H1 (cell line): ENCODE results near the gene LBR. TPM values are rescaled to one million over a fixed set of nuclear protein-coding genes. Genes with fewer than 3 reads are reported as not detected.
A peak's percentile ranks its signal among the peaks of the same experiment; 100 is the strongest.

Source experiments
- CTCF ChIA-PET: fragments of 300-600 bp; sonication (Branson Sonifier 250); formaldehyde crosslinking; loops from one replicate; lab custom pipeline; 2021; ENCODE audit not compliant: partially characterized antibody; lab: Charles Lee
- POLR2A ChIA-PET: fragments of 300-600 bp; sonication (Branson Sonifier 250); formaldehyde crosslinking; loops from one replicate; lab custom pipeline; 2021; ENCODE audit warnings: inconsistent platforms; ENCODE audit not compliant: partially characterized antibody; lab: Charles Lee
- DNase-seq, 2 experiments: peaks; one replicate each; pipeline versions ENCODE4 v3.0.0 to v3.0.0-alpha.2; 2010 to 2022; ENCODE audit warnings: low spot score in 2 of 2, low read depth in 1 of 2, mixed read lengths in 1 of 2
- FAIRE-seq: peaks from 2 replicates; lab custom pipeline; 2011; peaks lifted over from hg19 to GRCh38; lab: Jason Lieb, UNC
- H2AFZ ChIP-seq: 2 replicates; pipeline ENCODE4 v1.8.1; 2012; ENCODE audit warnings: low read length, inconsistent platforms
- H2AK5ac ChIP-seq: 2 replicates; pipeline ENCODE4 v1.6.1; 2013; ENCODE audit warnings: low read depth, low read length
- H2BK120ac ChIP-seq: replicated peaks from 2 replicates; pipeline ENCODE3; 2013; ENCODE audit warnings: low read depth, low read length, inconsistent platforms
- H2BK12ac ChIP-seq: 2 replicates; pipeline ENCODE4 v1.6.1; 2013; ENCODE audit warnings: low read depth, low read length
- H2BK15ac ChIP-seq: 2 replicates; pipeline ENCODE4 v1.6.1; 2013; ENCODE audit warnings: low read length
- H2BK20ac ChIP-seq: 2 replicates; pipeline ENCODE4 v1.6.1; 2013; ENCODE audit warnings: low read length
- H2BK5ac ChIP-seq: 2 replicates; pipeline ENCODE4 v1.6.1; 2013; ENCODE audit warnings: low read depth, low read length
- H3K14ac ChIP-seq: 2 replicates; pipeline ENCODE4 v1.6.1; 2013; ENCODE audit warnings: inconsistent platforms; ENCODE audit not compliant: insufficient read length
- H3K18ac ChIP-seq: 2 replicates; pipeline ENCODE4 v1.6.1; 2013; ENCODE audit warnings: low read length; ENCODE audit errors: extremely low read depth
- H3K23ac ChIP-seq: 2 replicates; pipeline ENCODE4 v1.6.1; 2013; ENCODE audit warnings: inconsistent platforms; ENCODE audit not compliant: insufficient read length
- H3K23me2 ChIP-seq: 2 replicates; pipeline ENCODE4 v1.6.1; 2013; ENCODE audit warnings: low read depth, low read length
- H3K27ac ChIP-seq: 2 replicates; pipeline ENCODE4 v1.6.1; 2011; ENCODE audit warnings: low read depth, low read length, inconsistent platforms
- H3K27me3 ChIP-seq, 4 experiments: replicated peaks in 1 of 4; 1 replicate in 1 of 4; 2 replicates in 3 of 4; pipeline versions ENCODE4 v1.6.1 to v1.8.1; 2011 to 2013; ENCODE audit warnings: low read length in 3 of 4, mild to moderate bottlenecking in 3 of 4, inconsistent platforms in 2 of 4, mixed read lengths in 2 of 4, moderate library complexity in 1 of 4; ENCODE audit not compliant: control insufficient read depth in 3 of 4, insufficient read depth in 3 of 4; ENCODE audit errors: extremely low read depth in 1 of 4
- H3K36me3 ChIP-seq, 4 experiments: 2 replicates each; pipeline versions ENCODE4 v1.6.1 to v1.8.1; 2011 to 2013; ENCODE audit warnings: mild to moderate bottlenecking in 4 of 4, low read length in 3 of 4, moderate library complexity in 2 of 4, control low read depth in 1 of 4, inconsistent platforms in 1 of 4; ENCODE audit not compliant: insufficient read depth in 4 of 4, control insufficient read depth in 2 of 4
- H3K4ac ChIP-seq: replicated peaks from 2 replicates; pipeline ENCODE3; 2013; ENCODE audit warnings: low read length, low read depth, mixed read lengths, inconsistent platforms; ENCODE audit not compliant: insufficient read length
- H3K4me1 ChIP-seq, 4 experiments: replicated peaks in 1 of 4; 1 replicate in 1 of 4; 2 replicates in 3 of 4; pipeline versions ENCODE4 v1.6.1 to v1.8.1; 2011 to 2013; ENCODE audit warnings: low read length in 3 of 4, inconsistent platforms in 2 of 4, mixed read lengths in 1 of 4; ENCODE audit not compliant: insufficient read depth in 4 of 4, control insufficient read depth in 3 of 4
- H3K4me2 ChIP-seq, 2 experiments: 2 replicates each; pipeline versions ENCODE4 v1.6.1 to v1.8.1; 2011 to 2013; ENCODE audit warnings: low read depth in 2 of 2, low read length in 2 of 2, control low read depth in 1 of 2, inconsistent platforms in 1 of 2, mild to moderate bottlenecking in 1 of 2; ENCODE audit not compliant: insufficient read depth in 1 of 2
- H3K4me3 ChIP-seq, 4 experiments: fragments of 200-600, 300-600 bp in 1 of 4; sonication (generic), shearing (Covaris generic), sonication (Bioruptor Twin) in 1 of 4; 2 replicates each; pipeline versions ENCODE4 v1.5.1 to v1.8.1; 2011 to 2016; ENCODE audit warnings: low read length in 4 of 4, low read depth in 3 of 4, control low read depth in 2 of 4, inconsistent platforms in 2 of 4, mild to moderate bottlenecking in 2 of 4, mixed read lengths in 1 of 4, moderate library complexity in 1 of 4; ENCODE audit not compliant: insufficient read depth in 2 of 4; ENCODE audit errors: extremely low read depth in 1 of 4
- H3K56ac ChIP-seq: replicated peaks from 2 replicates; pipeline ENCODE3; 2013; ENCODE audit warnings: low read depth, mild to moderate bottlenecking, mixed read lengths, low read length, inconsistent platforms; ENCODE audit not compliant: insufficient read length
- H3K79me1 ChIP-seq: 2 replicates; pipeline ENCODE4 v1.6.1; 2013; ENCODE audit warnings: low read depth, low read length, control low read depth
- H3K79me2 ChIP-seq, 2 experiments: 2 replicates each; pipeline versions ENCODE4 v1.6.1 to v1.8.1; 2012 to 2013; ENCODE audit warnings: low read length in 2 of 2, mild to moderate bottlenecking in 2 of 2, inconsistent platforms in 1 of 2; ENCODE audit not compliant: insufficient read depth in 2 of 2, control insufficient read depth in 1 of 2
- H3K9ac ChIP-seq, 4 experiments: replicated peaks in 1 of 4; 1 replicate in 1 of 4; 2 replicates in 3 of 4; pipeline versions ENCODE4 v1.6.1 to v1.8.1; 2011 to 2013; ENCODE audit warnings: low read depth in 3 of 4, low read length in 3 of 4, control low read depth in 2 of 4, mild to moderate bottlenecking in 2 of 4, moderate library complexity in 2 of 4, inconsistent platforms in 1 of 4; ENCODE audit errors: extremely low read depth in 1 of 4
- H3K9me3 ChIP-seq, 2 experiments: 2 replicates each; pipeline versions ENCODE4 v1.6.1 to v1.8.1; 2012 to 2013; ENCODE audit warnings: mild to moderate bottlenecking in 2 of 2, moderate library complexity in 2 of 2, control low read depth in 1 of 2, inconsistent platforms in 1 of 2, low read depth in 1 of 2, low read length in 1 of 2, mixed read lengths in 1 of 2; ENCODE audit not compliant: insufficient read depth in 2 of 2
- H4K20me1 ChIP-seq, 2 experiments: replicated peaks in 1 of 2; 2 replicates each; pipeline versions ENCODE3 to v1.8.1; 2011 to 2013; ENCODE audit warnings: inconsistent platforms in 2 of 2, low read length in 2 of 2, mild to moderate bottlenecking in 1 of 2; ENCODE audit not compliant: insufficient read depth in 2 of 2, control insufficient read depth in 1 of 2
- H4K5ac ChIP-seq: 2 replicates; pipeline ENCODE4 v1.6.1; 2013; ENCODE audit warnings: low read length, low read depth, mixed read lengths, inconsistent platforms; ENCODE audit not compliant: insufficient read length
- H4K8ac ChIP-seq: 2 replicates; pipeline ENCODE4 v1.8.0; 2013; ENCODE audit warnings: mild to moderate bottlenecking, moderate library complexity, low read length, inconsistent platforms; ENCODE audit not compliant: insufficient read depth; ENCODE audit errors: extremely low read depth
- H4K91ac ChIP-seq: replicated peaks from 2 replicates; pipeline ENCODE3; 2013; ENCODE audit warnings: low read length, mixed read lengths, inconsistent platforms; ENCODE audit not compliant: insufficient read length
- HDAC6 ChIP-seq: IDR thresholded peaks from one replicate; pipeline ENCODE4 v1.7.1; 2012; ENCODE audit warnings: low read depth, mild to moderate bottlenecking, inconsistent platforms, low read length, moderate library complexity
- KDM1A ChIP-seq: fragments of 200-600, 300-600 bp; sonication (generic); IDR thresholded peaks from 2 replicates; pipeline ENCODE4 v1.7.1; 2016; ENCODE audit warnings: mild to moderate bottlenecking, low read length, borderline replicate concordance
- POLR2AphosphoS5 ChIP-seq: IDR thresholded peaks from 2 replicates; pipeline ENCODE4 v1.6.1; 2011; ENCODE audit warnings: low read depth, low read length
- WGBS, 2 experiments: shearing (Covaris generic) in 1 of 2; methylation state at CpG; one replicate each; pipeline versions ENCODE4 v1.1.6 to v1.1.7; 2013 to 2015; ENCODE audit warnings: low lambda C conversion rate in 2 of 2, mixed read lengths in 2 of 2, inconsistent platforms in 1 of 2, low coverage in 1 of 2, missing lambda C conversion rate in 1 of 2; ENCODE audit not compliant: insufficient replicate concordance in 2 of 2, insufficient coverage in 1 of 2, insufficient read length in 1 of 2; ENCODE audit errors: extremely low coverage in 1 of 2, missing lambda C conversion rate in 1 of 2; 5-methylcytosine and 5-hydroxymethylcytosine counted together
- polyA plus RNA-seq, 7 experiments: library from polyadenylated mRNA; depleted of rRNA in 3 of 7; stranded (reverse) in 5 of 7; unstranded in 2 of 7; fragments of >200 nt in 5 of 7; fragments of 200-250 nt in 2 of 7; gene quantifications; 1 replicate in 5 of 7; 2 replicates in 1 of 7; 4 replicates in 1 of 7; pipeline versions ENCODE4 v1.2.1 to v1.2.3, GENCODE V29; 2011 to 2013; ENCODE audit warnings: missing spikeins in 2 of 7, mixed read lengths in 2 of 7
- total RNA-seq: library from RNA; stranded (reverse); fragmentation: NEBNext Ultra II Directional; extraction: Animal tissue kit (Norgen Biotek cat#: 25700); gene quantifications from 2 replicates; pipeline ENCODE4 v1.2.1, GENCODE V29; 2021

The LBR gene
- total and polyA plus RNA-seq, 2 of the 8 experiments (the other 6 are each of a cell fraction or from before 2014, with no cell fraction given), result 32.1 to 89.8 TPM

GRCh38 chr1:225435957-225436392, 8.1 kb upstream of the LBR start:
- FAIRE-seq (no peak), DNase-seq (no peak)
- Histone ChIP-seq H3K27ac (no peak overlapping the region), H3K4me2 (no peak overlapping the region; a peak in 1 of 4 replicates), H3K79me1 (no peaks in the 10 kb centered on the region), H4K20me1 (no peaks in the 10 kb centered on the region), H2AK5ac (no peak overlapping the region), H4K91ac (no peak overlapping the region), H3K36me3 (0 out of 8 replicates have a peak, but pooled peaks cover 0 to 5% (median 0%) of the 10 kb centered on the region in 4 experiments), H4K8ac (no peak overlapping the region), H3K23ac (no peak overlapping the region), H3K79me2 (no peaks in the 10 kb centered on the region), H2BK15ac (no peak overlapping the region), H3K56ac (no peak overlapping the region), H4K5ac (no peak overlapping the region), H3K23me2 (no peaks in the 10 kb centered on the region), H2BK12ac (no peak overlapping the region), H3K18ac (no peak overlapping the region), H2AFZ (peak overlapping the region; percentile 46; the same call in 1 of the 2 replicates), H3K27me3 (no peaks in the 10 kb centered on the region), H3K9me3 (peaks cover 0 to 7% of the 10 kb centered on the region in 2 experiments; a peak in 3 of 4 replicates), H3K4ac (no peak overlapping the region), H3K4me3 (no peak overlapping the region), H3K14ac (no peak overlapping the region), H2BK5ac (no peak overlapping the region), H2BK120ac (no peak overlapping the region), H2BK20ac (no peak overlapping the region), H3K4me1 (no peaks in the 10 kb centered on the region), H3K9ac (no peak overlapping the region)
- WGBS, 2 experiments, result 76% methylated on average over 6 of the region's 6 CpGs; no CpG with 5 or more reads in 1 of the 2 experiments
- ChIA-PET POLR2A (no interaction called here), CTCF (no interaction called here)
- no peak for TF ChIP-seq POLR2AphosphoS5
- TF ChIP-seq HDAC6, result no peak
- no peak for TF ChIP-seq KDM1A
